CD8-positive, alpha-beta memory T cell (primary cell): ENCODE measurements around the gene RBBP8. TPM values are rescaled to one million over a fixed set of nuclear protein-coding genes. Genes with fewer than 3 reads are reported as not detected.

Experiments
- CTCF ChIA-PET: fragments of 350-600 bp; sonication (Branson Sonifier 250); formaldehyde crosslinking; loops from one replicate; lab custom pipeline; 2021; ENCODE audit warnings: antibody characterized with exemption; lab: Charles Lee
- POLR2A ChIA-PET: fragments of 350-600 bp; sonication (Branson Sonifier 250); formaldehyde crosslinking; loops from one replicate; lab custom pipeline; 2021; ENCODE audit warnings: antibody characterized with exemption; lab: Charles Lee
- DNase-seq, 5 donors: peaks; one replicate each; pipeline versions ENCODE4 v3.0.0 to v3.0.0-alpha.2; 2020 to 2022; ENCODE audit warnings: mixed read lengths in 1 of 5
- H3K27ac ChIP-seq: one replicate; pipeline ENCODE4 v1.7.0; 2013; ENCODE audit warnings: low read depth, mild to moderate bottlenecking, low read length, moderate library complexity
- H3K27me3 ChIP-seq: 2 replicates; pipeline ENCODE4 v1.7.0; 2013; ENCODE audit warnings: low read length, mild to moderate bottlenecking; ENCODE audit not compliant: insufficient read depth, poor library complexity, severe bottlenecking
- H3K36me3 ChIP-seq: 2 replicates; pipeline ENCODE4 v1.7.0; 2013; ENCODE audit warnings: mild to moderate bottlenecking, low read length, moderate library complexity; ENCODE audit not compliant: insufficient read depth
- H3K4me1 ChIP-seq: 2 replicates; pipeline ENCODE4 v1.7.0; 2013; ENCODE audit warnings: mild to moderate bottlenecking, low read length, moderate library complexity; ENCODE audit not compliant: insufficient read depth
- H3K4me3 ChIP-seq: 2 replicates; pipeline ENCODE4 v1.7.0; 2013; ENCODE audit warnings: mild to moderate bottlenecking, low read length
- H3K9me3 ChIP-seq: 2 replicates; pipeline ENCODE4 v1.7.0; 2013; ENCODE audit warnings: mild to moderate bottlenecking, low read length
- H3K27ac Mint-ChIP-seq, 8 donors: one replicate each; pipeline ENCODE4 v1.8.0; 2020 to 2021; ENCODE audit warnings: mixed read lengths in 8 of 8, mild to moderate bottlenecking in 6 of 8, inconsistent platforms in 3 of 8, moderate library complexity in 3 of 8
- H3K27me3 Mint-ChIP-seq, 2 donors: one replicate each; pipeline ENCODE4 v1.8.0; 2020 to 2021; ENCODE audit warnings: mixed read lengths in 2 of 2, mild to moderate bottlenecking in 1 of 2, moderate library complexity in 1 of 2
- H3K36me3 Mint-ChIP-seq, 3 donors: one replicate each; pipeline ENCODE4 v1.8.0; 2020 to 2021; ENCODE audit warnings: mixed read lengths in 3 of 3, inconsistent platforms in 1 of 3, mild to moderate bottlenecking in 1 of 3
- H3K4me1 Mint-ChIP-seq, 3 donors: one replicate each; pipeline ENCODE4 v1.8.0; 2020 to 2021; ENCODE audit warnings: mixed read lengths in 3 of 3, inconsistent platforms in 1 of 3, mild to moderate bottlenecking in 1 of 3
- H3K4me3 Mint-ChIP-seq, 7 donors: one replicate each; pipeline ENCODE4 v1.8.0; 2020 to 2021; ENCODE audit warnings: mixed read lengths in 7 of 7, mild to moderate bottlenecking in 6 of 7, moderate library complexity in 4 of 7, inconsistent platforms in 2 of 7
- H3K9me3 Mint-ChIP-seq, 5 donors: one replicate each; pipeline ENCODE4 v1.8.0; 2020 to 2022; ENCODE audit warnings: mixed read lengths in 5 of 5, mild to moderate bottlenecking in 3 of 5, moderate library complexity in 2 of 5, inconsistent platforms in 1 of 5
- polyA plus RNA-seq: library from polyadenylated mRNA; unstranded; fragments of 300-500 nt; fragmentation: Illumina TruSeq; gene quantifications from one replicate; pipeline ENCODE4 v1.2.3, GENCODE V29; 2021
- total RNA-seq, 2 experiments: library from RNA; stranded (reverse); gene quantifications; one replicate each; pipeline ENCODE4 v1.2.3, GENCODE V29; 2021

Gene RBBP8
- total and polyA plus RNA-seq, 3 experiments from 2014 or later = 2.0 to 80.8 (median 76.9) TPM

GRCh38 chr18:23072079-23072478 lies 139.0 kb downstream of the RBBP8 start:
- Histone ChIP-seq H3K27ac (no peak overlapping the region), H3K36me3 (no peaks in the 10 kb centered on the region), H3K27me3 (no peaks in the 10 kb centered on the region), H3K9me3 (no peaks in the 10 kb centered on the region), H3K4me1 (peaks cover 67% of the 10 kb centered on the region), H3K4me3 (peak overlapping the region; percentile 43)
- ChIA-PET CTCF (interaction anchor here (1.0 kb wide), 1 partner anchor 139 kb away, joined by 3 read pairs; the partner anchor contains the start of gene RBBP8), POLR2A (no interaction called here)
- no peaks in the 10 kb centered on the region for H3K27me3 Mint-ChIP-seq
- peaks cover 53 to 72% (median 65%) of the 10 kb centered on the region in 3 donors for H3K4me1 Mint-ChIP-seq
- no peaks in the 10 kb centered on the region for H3K9me3 Mint-ChIP-seq
- no peaks in the 10 kb centered on the region for H3K36me3 Mint-ChIP-seq
- DNase-seq = no peak
- H3K4me3 Mint-ChIP-seq = peak overlapping the region in 5 of 7 donors; percentile 19 to 87 (median 74)
- H3K27ac Mint-ChIP-seq = peak overlapping the region in 7 of 8 donors; percentile 30 to 93 (median 88)

- Mint-ChIP-seq H3K4me3 (no peak overlapping the region), H3K4me1 (peaks cover 39 to 57% (median 55%) of the 10 kb centered on the region in 3 donors), H3K27me3 (peaks cover 0 to 1% of the 10 kb centered on the region in 2 donors), H3K27ac (peak overlapping the region in 1 of 8 donors; percentile 14), H3K9me3 (no peaks in the 10 kb centered on the region), H3K36me3 (no peaks in the 10 kb centered on the region)
- Histone ChIP-seq H3K4me3 (no peak overlapping the region), H3K27me3 (no peaks in the 10 kb centered on the region), H3K27ac (no peak overlapping the region), H3K4me1 (peaks cover 56% of the 10 kb centered on the region), H3K9me3 (no peaks in the 10 kb centered on the region), H3K36me3 (no peaks in the 10 kb centered on the region)
- ChIA-PET CTCF (no interaction called here), POLR2A (interaction anchor here (0.7 kb wide), 1 partner anchor 37 kb away, joined by 3 read pairs; no protein-coding TSS in a partner anchor)
- DNase-seq = no peak
These were observed 141.0 kb downstream of the RBBP8 start for GRCh38 chr18:23073996-23074606.

Other genes with a start within 250 kb of the RBBP8 start
- 1 to 10 TPM; 8.0 to 8.9 TPM for gene CABLES1, start 202.2 kb downstream of the RBBP8 start, total RNA-seq
- 0.30 TPM for gene CABLES1, start 202.2 kb downstream of the RBBP8 start, polyA plus RNA-seq